ENCODE data around the gene NRXN3.

GRCh38 chr14:78713716-78714115 lies 543.5 kb downstream of the NRXN3 start:
- TF ChIP-seq CTCF (IDR thresholded peaks at IDR 0.05; ENCODE audit: poor library complexity, severe bottlenecking) (no peak), REST (IDR thresholded peaks at IDR 0.05; ENCODE audit: borderline replicate concordance) (no peak)
